Measurements from ENCODE around the gene FAM162A.
"Not testable (repeated sequence)": the region's sequence is repeated elsewhere in the genome, so short reads cannot be mapped to it uniquely, and the experiment has no call there.

Gene FAM162A, protein sequence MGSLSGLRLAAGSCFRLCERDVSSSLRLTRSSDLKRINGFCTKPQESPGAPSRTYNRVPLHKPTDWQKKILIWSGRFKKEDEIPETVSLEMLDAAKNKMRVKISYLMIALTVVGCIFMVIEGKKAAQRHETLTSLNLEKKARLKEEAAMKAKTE

DNA sequence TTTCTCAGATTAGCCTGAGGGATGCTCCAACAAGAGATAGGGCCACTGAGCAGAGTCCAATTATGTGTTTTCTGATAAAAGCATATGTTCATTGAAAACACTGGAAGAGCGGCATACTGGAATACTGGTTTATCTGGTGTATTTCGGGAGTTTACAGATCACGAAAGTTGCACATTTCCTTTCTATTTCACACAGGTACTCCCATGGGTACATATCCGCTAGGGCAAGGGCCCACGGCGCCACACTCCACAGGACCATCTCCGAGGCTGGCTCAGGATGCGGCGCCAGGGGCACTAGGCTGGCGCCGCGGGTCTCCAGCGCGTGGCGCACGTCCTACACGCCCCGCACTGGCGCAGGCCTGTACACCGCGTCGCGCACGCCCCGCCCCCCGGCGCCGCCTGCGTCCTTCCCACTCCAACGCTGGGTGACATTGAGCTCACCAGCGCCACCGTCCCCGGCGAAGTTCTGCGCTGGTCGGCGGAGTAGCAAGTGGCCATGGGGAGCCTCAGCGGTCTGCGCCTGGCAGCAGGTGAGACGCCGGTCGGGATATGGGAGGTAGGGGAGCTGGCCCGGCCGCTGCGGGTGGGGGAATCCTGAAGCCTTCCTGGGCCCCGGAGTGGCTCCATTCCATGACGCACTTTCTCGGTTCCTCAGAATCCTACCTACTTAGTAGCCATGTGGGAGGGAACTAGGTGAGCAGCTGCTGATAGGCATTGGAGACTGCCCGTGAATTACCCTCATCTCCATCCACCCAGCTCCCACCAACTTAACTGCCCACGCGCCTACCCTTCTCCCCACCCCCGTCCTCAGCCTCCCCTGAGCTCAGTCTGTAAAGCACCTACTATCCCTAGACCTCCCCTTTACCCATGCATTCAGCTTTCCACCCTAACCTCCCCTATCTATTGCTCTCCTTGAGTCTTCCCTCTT lies at the start of gene FAM162A:
FAM162A (plus strand) TSS at position 412 of the 927 bp plus-strand sequence; CDS start at position 496, 84 bp downstream.
- in situ Hi-C loops (cut with MboI; ENCODE audit: low sequenced_read_pairs), result loop anchor here (25.0 kb wide), 1 partner anchor 303 kb away; the partner anchor contains the start of gene PARP14

DNA sequence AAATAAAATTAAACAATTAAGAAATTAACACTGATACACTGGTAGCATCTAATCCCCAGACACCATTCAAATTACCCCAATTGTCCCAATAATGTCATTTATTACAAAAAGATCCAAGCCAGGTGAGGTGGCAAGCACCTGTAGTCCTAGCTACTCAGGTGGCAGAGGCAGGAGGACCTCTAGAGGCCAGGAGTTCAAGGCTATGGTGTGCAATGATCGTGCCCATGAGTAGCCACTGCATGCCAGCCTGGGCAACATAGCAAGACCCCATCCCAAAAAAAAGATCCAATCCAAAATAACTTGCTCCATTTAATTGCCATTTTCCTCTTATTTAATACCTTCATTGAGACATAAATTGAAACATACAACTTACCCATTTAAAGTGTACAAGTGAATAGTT lies 41.2 kb upstream of the FAM162A start:
- in situ Hi-C loops (cut with MboI; ENCODE audit: low sequenced_read_pairs), result no loop called here

- in situ Hi-C loops (cut with MboI; ENCODE audit: low sequenced_read_pairs), result no loop called here
Observed at GRCh38 chr3:122343654-122344053, 40.3 kb upstream of the FAM162A start.

- in situ Hi-C loops (cut with MboI; ENCODE audit: low sequenced_read_pairs), result no loop called here
Observed at GRCh38 chr3:122349171-122349570, 34.8 kb upstream of the FAM162A start.

GRCh38 chr3:122350814-122351418 lies 33.1 kb upstream of the FAM162A start:
- in situ Hi-C loops (cut with MboI; ENCODE audit: low sequenced_read_pairs), result no loop called here

DNA sequence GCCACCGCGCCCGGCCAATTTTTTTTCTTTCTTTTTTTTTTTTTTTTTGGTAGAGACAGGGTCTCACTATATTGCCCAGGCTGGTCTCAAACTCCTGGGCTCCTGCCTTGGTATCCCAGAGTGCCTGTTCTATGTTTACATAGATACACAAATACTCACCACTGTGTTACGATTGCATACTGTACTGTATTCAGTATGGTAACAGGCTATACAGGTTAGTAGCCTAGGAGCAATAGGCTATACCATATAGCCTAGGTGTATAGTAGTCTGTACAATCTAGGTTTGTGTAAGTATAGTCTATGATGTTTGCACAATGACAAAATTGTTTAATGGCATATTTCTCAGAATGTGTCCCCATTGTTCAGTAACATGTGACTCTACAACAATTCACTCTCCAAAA lies 32.4 kb upstream of the FAM162A start:
- in situ Hi-C loops (cut with MboI; ENCODE audit: low sequenced_read_pairs), result no loop called here

DNA sequence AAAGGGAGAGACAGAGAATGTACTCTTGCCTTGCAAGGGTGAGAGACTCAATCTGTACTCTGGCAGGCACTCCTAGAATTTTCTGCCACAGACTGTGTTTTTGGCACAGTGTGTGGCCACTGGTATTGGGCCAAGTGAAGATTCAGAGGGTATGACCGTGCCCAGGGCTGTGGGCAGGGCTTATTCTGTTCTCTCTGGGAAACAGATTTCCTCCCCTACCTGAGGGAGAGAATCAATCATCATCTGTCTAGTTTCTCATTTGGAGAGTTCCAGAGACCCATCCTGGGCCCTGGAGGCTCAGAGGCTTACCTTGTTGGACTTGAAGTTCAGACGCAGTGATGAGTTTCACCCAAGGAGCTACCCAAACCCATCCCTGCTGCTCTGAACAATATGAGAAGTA lies 30.8 kb upstream of the FAM162A start:
- in situ Hi-C loops (cut with MboI; ENCODE audit: low sequenced_read_pairs), result no loop called here

GRCh38 chr3:122353893-122354401 lies 30.0 kb upstream of the FAM162A start:
- in situ Hi-C loops (cut with MboI; ENCODE audit: low sequenced_read_pairs), result no loop called here

GRCh38 chr3:122355612-122356011 lies 28.4 kb upstream of the FAM162A start:
- in situ Hi-C loops (cut with MboI; ENCODE audit: low sequenced_read_pairs), result no loop called here

DNA sequence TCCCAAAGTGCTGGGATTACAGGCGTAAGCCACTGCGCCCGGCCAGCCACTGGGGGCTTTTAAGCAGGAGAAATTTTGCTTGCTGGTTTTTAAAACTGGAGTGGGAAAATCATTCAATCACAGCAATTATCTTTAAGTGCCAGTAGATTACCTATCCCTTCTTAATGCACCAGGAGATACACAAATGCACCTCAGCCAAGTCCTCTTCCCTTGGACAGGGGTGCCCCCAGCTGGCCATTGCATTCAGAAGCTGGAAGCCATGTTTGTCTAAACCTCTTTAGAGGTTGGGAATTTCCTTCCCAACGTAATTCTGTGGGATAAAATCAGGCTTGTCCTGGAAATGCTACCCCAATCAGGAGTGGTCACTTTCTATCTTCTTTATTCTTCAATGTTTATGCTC lies 27.6 kb upstream of the FAM162A start:
- in situ Hi-C loops (cut with MboI; ENCODE audit: low sequenced_read_pairs), result no loop called here

- in situ Hi-C loops (cut with MboI; ENCODE audit: low sequenced_read_pairs), result no loop called here
Observed at GRCh38 chr3:122357828-122358702, 25.9 kb upstream of the FAM162A start.

- in situ Hi-C loops (cut with MboI; ENCODE audit: low sequenced_read_pairs), result no loop called here
Observed at GRCh38 chr3:122358703-122359032, 25.3 kb upstream of the FAM162A start.

DNA sequence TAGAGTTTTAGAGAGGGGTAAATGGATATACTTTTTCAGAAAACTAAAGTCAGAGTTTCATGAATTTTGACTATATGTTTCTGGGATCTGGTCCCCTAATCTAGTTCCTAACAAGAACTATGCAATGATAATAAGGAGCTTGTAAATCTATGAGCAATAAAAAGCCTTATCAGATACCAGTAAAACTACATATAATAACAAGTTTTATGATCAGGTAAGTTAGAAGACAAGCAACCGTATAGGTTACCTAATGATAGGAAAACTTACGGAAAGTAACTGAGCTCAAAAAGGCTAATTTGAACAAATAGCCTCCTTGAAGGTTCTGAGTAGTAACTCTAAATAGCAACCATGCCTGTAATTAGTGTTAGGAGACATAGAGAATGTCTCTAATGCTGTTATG lies 22.0 kb upstream of the FAM162A start:
- in situ Hi-C loops (cut with MboI; ENCODE audit: low sequenced_read_pairs), result no loop called here

DNA sequence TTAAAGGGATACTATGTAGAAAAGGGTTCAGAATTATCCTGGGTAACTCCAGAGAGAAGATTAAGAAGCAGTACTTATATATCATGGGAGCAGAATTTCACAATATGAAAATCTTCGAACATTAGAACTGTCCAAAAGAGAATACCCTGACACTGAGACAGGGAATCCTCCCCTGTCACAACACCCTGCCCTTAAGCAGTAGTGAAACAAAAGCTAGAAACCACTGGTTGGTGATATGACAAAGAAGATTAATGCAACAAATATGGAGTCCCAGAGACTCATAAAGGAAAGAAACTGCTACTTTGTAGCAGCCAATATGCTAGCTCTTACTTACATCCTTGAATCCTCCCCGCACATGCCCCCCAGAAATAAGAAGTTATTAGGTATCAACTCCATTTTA lies 19.5 kb upstream of the FAM162A start:
- in situ Hi-C loops (cut with MboI; ENCODE audit: low sequenced_read_pairs), result no loop called here

- in situ Hi-C loops (cut with MboI; ENCODE audit: low sequenced_read_pairs), result no loop called here
Observed at GRCh38 chr3:122365073-122365472, 18.9 kb upstream of the FAM162A start.

GRCh38 chr3:122365582-122366378 lies 18.2 kb upstream of the FAM162A start:
- in situ Hi-C loops (cut with MboI; ENCODE audit: low sequenced_read_pairs), result not testable (repeated sequence)

GRCh38 chr3:122366379-122366749 lies 17.6 kb upstream of the FAM162A start:
- in situ Hi-C loops (cut with MboI; ENCODE audit: low sequenced_read_pairs), result no loop called here

DNA sequence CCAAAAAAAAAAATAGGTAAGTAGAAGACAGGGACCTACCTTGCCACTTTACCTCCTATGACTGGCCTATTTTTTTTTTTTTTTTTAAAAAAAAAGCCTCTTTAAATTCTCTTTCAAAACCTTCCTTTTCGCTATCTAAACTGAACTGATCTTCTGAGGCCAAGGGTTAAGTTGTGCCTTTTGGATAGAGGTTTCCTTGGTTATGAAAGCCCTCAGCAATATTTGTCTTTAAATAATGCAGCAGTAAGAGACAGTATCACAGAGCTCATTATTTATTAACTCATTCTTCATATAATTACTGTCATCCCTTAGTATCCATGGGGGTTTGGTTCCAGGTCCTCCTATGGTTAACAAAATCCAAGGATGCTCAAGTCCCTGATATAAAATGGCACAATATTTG lies 9.9 kb upstream of the FAM162A start:
- in situ Hi-C loops (cut with MboI; ENCODE audit: low sequenced_read_pairs), result no loop called here

DNA sequence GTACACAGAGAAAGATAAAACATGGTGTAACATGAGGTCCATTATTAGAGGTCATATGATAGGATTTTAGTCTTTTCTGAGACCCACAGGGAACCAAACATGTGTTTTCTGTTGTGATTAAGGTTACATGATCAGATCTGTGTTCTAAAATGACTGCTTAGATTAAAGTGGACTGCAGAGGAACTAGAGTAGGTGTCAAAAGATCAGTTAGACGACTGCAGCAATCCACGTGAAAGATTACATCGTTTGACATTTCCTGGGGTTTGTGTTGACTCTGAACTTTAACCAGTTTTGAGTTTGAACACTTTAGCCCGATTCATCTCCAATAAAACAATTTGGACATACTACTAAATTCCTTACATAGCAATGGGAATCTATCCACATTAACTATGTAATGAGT lies 6.0 kb upstream of the FAM162A start:
- in situ Hi-C loops (cut with MboI; ENCODE audit: low sequenced_read_pairs), result loop anchor here (25.0 kb wide), 1 partner anchor 309 kb away; the partner anchor contains the start of gene PARP14
